Measurements from ENCODE around the gene TBCA. TPM values are rescaled to one million over a fixed set of nuclear protein-coding genes. Genes with fewer than 3 reads are reported as not detected.

TBCA gene
- total RNA-seq, 1 experiment from 2014 or later, result 330 TPM

- no peak overlapping the region for H3K56ac ChIP-seq (ENCODE audit: insufficient read length, low read depth, low read length)
- Mint-ChIP-seq H3K4me1 (peaks cover 7 to 8% of the 10 kb centered on the region in 2 experiments), H3K36me3 (ENCODE audit: insufficient read depth in 1 of 3, low read depth in 3 of 3) (peaks cover 6 to 9% (median 7%) of the 10 kb centered on the region in 3 experiments)
Observed at GRCh38 chr5:77795268-77795667, 19.1 kb upstream of the TBCA start.

More at GRCh38 chr5:77795268-77795667, 19.1 kb upstream of the TBCA start:
- Histone ChIP-seq H4K8ac (replicated peaks; ENCODE audit: insufficient read length, low read depth, low read length) (no peak overlapping the region), H4K20me1 (ENCODE audit: control insufficient read depth, insufficient read depth, insufficient read length) (no peaks in the 10 kb centered on the region), H2BK120ac (ENCODE audit: low read depth, low read length, poor library complexity, severe bottlenecking) (no peak overlapping the region), H3K23me2 (ENCODE audit: insufficient read length, low read depth, low read length, poor library complexity, severe bottlenecking) (no peaks in the 10 kb centered on the region), H2BK15ac (ENCODE audit: low read depth, low read length) (no peak overlapping the region), H3T11ph (ENCODE audit: low read length) (no peak overlapping the region), H2BK5ac (ENCODE audit: insufficient read length, low read length) (no peak overlapping the region), H4K91ac (ENCODE audit: insufficient read length, low read depth, low read length) (no peak overlapping the region), H3K14ac (ENCODE audit: insufficient read depth, low read length) (no peak overlapping the region), H3K79me2 (ENCODE audit: insufficient read depth, low read length) (no peaks in the 10 kb centered on the region), H3K18ac (ENCODE audit: insufficient read length, low read depth, low read length) (no peak overlapping the region), H4K5ac (ENCODE audit: insufficient read length, low read depth, low read length) (no peak overlapping the region), H2AK5ac (ENCODE audit: insufficient read length, low read length) (no peak overlapping the region), H2BK12ac (ENCODE audit: insufficient read length, low read depth, low read length) (no peak overlapping the region), H3K27ac (ENCODE audit: insufficient read length, low read depth, low read length) (no peak overlapping the region), H3K9ac (ENCODE audit: extremely low read depth, insufficient read length, low read length) (no peak overlapping the region), H3K4me2 (ENCODE audit: insufficient read depth, insufficient read length, low read length) (no peak overlapping the region), H3K9me3 (ENCODE audit: control insufficient read depth, low read depth, low read length) (no peaks in the 10 kb centered on the region), H3K79me1 (ENCODE audit: insufficient read depth, low read depth, low read length, poor library complexity, severe bottlenecking) (no peaks in the 10 kb centered on the region), H3K4ac (ENCODE audit: low read depth, low read length) (no peak overlapping the region), H3K4me1 (ENCODE audit: insufficient read depth, low read length) (no peaks in the 10 kb centered on the region), H3K27me3 (ENCODE audit: insufficient read depth, low read length) (no peaks in the 10 kb centered on the region), H2BK20ac (ENCODE audit: low read depth, low read length, poor library complexity, severe bottlenecking) (no peak overlapping the region), H3K23ac (ENCODE audit: insufficient read length, low read depth, low read length) (no peak overlapping the region), H2AFZ (ENCODE audit: low read length) (no peak overlapping the region)
- WGBS (ENCODE audit: extremely low coverage, insufficient read length, low lambda C conversion rate), result no CpG with 5 or more reads among the region's 2 CpGs
- DNase-seq, result no peak
- peaks cover 19% of the 10 kb centered on the region for H3K27me3 Mint-ChIP-seq (ENCODE audit: low read depth)
- H3K27ac Mint-ChIP-seq, result no peak overlapping the region
- peaks cover 8 to 12% of the 10 kb centered on the region in 2 experiments for H3K9me3 Mint-ChIP-seq
- no peak for TF ChIP-seq CTCF (conservative IDR thresholded peaks at IDR 0.05)
- no peak overlapping the region for H3K4me3 Mint-ChIP-seq

Measured in H9 (cell line).